HG03575 (cell line): Measurements from ENCODE around the gene JOSD2.

Experiments used
- ATAC-seq: cut with Tn5 transposase; IDR thresholded peaks from one replicate; pipeline ENCODE4 v1.9.1; 2021; ENCODE audit not compliant: unreplicated experiment, insufficient number of reproducible peaks, low FRiP score; ENCODE audit errors: extremely low read depth

JOSD2 gene, protein sequence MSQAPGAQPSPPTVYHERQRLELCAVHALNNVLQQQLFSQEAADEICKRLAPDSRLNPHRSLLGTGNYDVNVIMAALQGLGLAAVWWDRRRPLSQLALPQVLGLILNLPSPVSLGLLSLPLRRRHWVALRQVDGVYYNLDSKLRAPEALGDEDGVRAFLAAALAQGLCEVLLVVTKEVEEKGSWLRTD

DNA sequence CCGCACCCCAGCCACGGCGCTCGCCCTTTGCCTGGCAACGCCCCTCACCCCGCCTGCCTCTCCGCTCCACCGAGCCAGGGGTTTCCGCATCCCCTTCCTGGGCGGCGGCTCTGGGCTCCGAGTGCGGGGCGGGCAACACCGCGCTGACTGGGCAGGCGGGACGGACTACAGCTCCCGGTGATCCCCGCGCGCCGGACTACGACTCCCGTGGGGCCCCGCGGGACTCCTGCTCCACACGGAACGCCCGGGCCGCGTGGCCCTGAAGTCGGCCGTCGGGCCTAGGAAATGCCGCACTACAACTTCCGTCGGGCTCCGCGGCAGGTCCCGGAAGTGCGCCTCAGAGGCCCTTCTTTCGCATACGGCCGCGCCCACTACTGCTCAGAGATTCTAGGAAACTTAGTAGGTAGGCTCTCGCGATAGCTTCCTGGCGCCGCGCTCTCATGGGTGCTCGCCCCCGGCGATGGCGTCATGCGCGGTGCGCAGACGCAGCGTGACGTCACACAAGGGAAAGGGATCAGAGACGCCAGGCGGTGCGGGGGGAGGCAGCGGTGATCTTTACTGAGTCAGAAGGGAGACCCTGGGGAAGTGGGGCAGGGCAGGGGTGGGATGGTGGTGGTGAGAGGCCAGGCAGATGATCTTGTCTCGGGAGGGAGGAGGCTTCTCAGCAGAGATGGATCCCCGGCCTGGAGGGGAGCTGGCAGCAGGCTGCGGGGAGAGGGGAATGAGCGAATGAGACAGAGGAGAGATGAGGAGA, at the start of gene JOSD2:
Gene JOSD2, minus strand, starts transcription at position 123 of the 754 bp plus-strand sequence. CDS start 760 bp downstream, outside the sequence.
- ATAC-seq = no peak

DNA sequence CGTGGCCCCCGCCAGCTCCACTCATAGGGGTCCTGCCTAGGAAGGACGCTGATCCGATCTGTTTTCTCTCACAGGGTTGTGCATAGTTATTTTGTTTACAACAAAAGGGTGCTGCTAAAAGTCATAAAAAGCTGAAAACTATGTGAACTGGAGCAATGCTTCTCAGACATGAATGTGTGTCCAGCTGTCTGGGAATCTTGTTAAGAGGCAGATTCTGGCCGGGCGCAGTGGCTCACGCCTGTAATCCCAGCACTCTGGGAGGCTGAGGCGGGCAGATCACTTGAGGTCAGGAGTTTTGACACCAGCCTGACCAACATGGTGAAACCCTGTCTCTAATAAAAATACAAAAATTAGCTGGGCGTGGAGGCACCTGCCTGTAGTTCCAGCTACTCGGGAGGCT, 48.6 kb upstream of the JOSD2 start:
- no peak for ATAC-seq

DNA sequence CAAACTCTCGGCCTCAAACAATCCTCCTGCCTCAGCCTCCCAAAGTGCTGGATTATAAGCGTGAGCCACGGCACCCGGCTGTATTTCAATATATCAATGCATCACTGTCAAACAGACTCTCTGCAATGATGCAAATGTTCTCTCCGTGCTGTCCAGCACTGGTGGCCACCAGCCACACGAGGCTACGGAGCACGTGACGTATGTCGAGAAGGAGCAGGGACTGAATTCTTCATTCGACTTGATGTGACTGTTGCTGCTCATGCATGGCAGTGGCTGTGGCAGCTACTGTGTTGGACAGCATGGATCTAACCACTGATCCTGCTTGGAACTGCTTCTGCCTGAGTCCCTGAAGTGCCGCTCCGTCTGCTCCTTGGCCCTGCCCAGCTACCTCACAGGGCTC, 47.5 kb upstream of the JOSD2 start:
- ATAC-seq = no peak

DNA sequence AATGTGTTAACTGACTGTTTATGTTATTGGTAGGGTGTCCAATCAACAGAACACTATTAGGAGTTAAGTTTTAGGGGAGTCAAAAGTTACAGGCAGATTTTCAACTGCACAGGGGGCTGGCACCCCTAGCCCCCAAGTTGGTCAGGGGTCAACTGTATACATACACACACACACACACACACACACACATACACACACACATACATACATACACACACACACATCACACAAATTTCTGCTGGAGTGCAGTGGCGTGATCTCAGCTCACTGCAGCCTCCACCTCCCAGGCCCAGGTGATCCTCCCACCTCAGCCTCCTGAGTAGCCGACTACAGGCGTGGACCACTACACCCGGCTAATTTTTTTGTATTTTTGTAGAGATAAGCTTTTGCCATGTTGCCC, 47.0 kb upstream of the JOSD2 start:
- no peak for ATAC-seq

DNA sequence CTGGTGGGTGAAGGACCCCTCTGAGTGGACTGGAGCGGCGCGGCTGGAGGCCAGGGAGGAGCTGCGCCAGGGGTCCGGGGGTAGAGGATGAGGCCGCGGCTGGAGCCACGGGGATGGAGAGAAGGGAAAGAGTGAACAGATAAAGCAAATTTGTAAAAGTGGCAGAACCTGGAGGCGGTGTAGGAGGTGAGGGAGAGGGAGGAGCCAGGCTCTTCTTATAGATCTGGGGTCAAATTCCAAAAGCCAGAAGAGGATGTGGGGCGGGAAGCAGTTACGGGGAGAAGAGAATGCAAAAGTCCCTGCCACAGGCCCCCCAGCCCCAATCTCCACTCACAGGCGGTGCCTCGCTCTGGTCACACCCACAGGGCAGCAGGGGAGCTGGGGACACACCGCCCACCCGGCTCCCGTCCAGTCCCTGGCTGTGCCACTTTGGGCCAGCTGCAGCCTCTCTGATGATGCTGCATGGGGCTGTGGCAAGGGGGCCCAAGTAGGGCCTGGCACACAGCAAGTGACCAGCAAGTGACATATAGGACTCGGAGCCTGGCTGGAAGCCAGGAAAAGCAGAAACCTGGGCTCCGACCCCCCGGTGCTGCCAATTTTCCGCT, 46.1 kb upstream of the JOSD2 start:
- no peak for ATAC-seq

DNA sequence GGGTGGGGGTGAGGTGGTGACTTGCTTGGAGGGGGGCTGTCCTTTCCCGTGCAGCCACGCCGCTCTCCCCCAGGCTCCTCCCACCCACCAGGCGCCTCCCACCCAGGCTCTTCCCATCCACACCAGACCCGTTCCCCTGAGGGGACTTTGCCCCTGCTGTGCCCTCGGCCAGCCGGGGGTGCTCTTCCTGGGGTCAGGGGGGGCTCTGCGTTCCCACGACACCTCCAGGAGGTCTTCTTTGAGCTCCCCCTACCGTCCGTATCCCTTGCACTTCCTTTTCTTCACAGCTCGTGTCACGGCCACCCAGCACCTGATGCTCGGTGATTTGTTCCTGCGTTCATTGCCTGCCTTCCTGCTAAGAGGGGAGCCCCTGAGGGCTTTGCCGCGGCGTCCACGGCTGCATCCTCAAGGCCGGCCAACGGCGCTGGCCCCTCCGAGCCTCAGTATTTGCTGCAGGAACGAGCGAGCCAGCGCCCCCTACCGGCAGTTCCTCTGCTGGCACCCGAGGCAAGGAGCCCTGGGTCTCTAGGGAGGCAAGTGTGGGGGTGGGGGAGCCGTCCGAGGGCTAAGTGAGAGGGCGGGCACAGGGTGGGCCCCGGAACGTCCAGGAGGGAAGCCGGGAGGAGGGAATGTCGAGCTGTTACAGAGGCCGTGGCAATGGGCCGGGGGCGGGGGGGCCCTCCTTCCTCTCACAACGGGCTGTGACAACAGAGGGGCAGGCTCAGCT, 45.5 kb upstream of the JOSD2 start:
- no peak for ATAC-seq

DNA sequence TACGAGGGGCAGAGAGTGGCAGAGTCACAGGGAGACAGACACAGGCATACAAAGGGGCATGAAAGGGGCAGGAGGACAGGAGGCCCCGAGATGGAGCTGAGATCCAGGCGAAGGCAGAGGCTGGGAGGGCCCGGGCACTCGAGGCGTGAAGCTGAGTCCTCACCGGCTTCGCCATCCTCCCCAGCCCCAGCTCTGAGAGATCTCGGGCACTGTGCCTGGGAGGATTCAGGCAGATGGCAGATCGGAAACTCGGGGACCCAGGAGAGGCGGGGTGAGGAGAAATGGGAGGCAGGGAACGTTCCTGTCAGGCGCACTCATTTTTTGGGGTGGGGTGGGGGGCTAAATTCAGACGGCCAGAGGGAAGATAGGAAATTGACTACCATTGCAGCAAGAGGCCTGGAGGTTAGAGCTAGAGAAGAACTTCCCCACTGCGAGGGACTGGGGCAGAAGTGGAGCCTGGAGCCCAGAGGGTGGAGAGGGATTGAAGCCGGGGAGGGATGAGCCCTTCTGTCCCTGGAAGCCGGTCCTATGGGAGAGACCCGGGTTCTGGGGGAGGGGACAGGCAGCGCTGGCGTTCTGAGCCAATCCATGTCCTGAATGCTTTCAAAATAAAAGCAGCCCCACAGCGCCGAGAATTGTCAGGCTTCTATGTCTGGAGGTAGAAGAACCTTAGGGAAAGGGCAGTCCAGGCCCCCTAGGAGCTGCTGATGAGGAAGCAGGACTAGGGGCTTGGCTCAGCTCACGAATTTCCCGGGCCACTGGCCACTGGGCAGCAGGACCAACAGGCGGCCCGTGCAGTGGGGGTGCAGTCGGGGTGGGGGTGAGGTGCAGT, 44.7 kb upstream of the JOSD2 start:
- ATAC-seq = no peak

DNA sequence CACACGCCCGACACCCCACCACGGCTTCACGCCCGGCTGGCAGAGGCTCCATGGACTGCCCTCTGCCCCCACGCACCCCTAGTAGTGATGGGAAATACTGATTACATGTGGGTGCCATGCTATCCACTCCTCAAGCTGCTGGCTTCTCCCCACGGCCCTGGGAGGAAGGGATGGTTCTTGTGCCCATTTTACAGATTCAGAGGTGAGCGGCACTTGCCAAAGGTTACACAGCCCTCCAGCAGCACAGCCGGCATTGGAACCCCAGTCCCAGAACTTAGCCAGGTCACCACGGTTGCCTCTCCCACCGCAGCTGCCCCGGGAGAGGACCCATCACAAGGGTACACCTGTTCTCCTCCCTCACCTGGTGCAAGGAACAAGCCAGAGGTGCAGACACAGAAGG, 44.0 kb upstream of the JOSD2 start:
- ATAC-seq = no peak

DNA sequence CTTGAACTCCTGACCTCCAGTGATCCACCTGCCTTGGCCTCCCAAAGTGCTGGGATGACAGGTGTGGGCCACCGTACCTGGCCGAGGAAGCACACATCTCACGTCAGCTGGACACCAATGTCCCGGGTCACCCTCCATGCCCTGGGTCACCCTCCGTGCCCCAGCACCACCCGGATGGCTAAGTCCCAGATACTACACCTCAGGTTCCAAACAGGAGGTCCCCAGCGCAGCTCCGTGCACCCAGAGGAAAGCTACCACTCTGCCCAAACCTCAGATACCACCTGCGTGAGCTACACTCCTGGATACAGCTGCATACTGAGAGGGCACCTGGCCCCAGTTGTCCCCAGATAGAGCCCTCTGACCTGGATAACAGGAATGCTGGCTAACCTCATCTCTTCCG, 43.2 kb upstream of the JOSD2 start:
- no peak for ATAC-seq

DNA sequence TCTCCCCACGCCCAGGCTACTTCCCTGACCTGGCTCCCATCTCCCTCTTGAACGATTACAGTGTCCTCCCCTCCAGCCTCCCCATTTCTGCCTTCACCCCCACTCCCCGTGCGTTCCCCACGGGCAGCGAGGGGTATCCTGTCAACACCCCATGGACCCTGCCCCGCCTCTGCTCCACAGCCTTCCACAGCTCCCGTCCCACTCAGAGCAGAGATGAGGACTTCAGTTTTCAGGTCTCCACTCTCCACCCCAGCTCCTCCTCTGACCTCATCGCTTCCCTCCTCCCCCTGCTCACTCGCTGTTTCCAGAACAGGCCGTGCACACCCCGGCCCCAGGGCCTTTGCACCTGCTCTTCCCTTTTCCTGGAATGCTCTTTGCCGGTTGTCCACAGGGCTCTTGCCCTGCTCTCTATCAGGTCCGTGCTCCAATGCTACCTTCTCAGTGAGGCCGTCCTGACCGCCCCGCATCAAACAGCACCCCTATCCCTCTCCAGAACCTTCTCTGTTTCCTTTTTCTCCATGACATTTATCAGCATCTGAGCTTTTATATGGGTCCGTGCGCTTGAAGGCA, 42.2 kb upstream of the JOSD2 start:
- no peak for ATAC-seq

DNA sequence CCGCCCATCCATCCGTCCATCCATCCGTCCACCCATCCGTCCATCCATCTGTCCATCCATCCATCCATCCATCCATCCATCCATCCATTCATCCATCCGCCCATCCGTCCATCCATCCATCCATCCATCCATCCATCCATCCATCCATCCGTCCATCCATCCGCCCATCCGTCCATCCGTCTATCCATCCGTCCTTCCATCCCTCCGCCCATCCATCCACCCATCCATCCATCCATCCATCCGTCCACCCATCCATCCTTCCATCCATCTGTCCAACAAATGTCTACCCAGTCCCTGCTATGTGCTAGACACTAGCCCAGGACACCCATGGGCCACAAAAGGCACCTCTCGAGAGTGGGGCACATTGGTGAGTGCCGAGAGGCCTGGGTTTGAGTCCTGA, 41.5 kb upstream of the JOSD2 start:
- ATAC-seq = no peak

DNA sequence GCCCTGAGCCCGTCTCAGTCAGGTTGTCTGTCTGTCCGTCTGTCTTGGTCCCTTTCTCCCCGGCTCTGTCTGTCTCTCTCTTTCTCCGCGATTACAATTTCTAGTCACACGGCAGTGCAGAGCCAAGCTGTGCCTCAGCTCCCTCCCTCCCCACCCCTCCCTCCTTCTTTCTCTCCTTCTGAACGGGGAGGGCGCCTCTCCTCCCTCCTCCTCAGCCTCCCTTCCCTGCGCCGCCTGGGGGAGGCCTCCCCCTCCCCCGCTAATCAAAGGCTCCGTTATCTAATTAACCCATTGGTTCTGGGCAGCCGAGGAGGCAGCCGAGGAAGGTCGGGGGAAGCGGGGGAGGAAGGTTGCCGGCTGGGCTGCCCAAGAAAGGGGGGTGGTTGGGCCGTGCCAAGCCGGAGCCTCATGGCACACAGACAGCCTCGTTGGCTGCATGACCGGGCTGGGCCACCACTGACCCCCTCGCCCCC, 40.8 kb upstream of the JOSD2 start:
- ATAC-seq = no peak

DNA sequence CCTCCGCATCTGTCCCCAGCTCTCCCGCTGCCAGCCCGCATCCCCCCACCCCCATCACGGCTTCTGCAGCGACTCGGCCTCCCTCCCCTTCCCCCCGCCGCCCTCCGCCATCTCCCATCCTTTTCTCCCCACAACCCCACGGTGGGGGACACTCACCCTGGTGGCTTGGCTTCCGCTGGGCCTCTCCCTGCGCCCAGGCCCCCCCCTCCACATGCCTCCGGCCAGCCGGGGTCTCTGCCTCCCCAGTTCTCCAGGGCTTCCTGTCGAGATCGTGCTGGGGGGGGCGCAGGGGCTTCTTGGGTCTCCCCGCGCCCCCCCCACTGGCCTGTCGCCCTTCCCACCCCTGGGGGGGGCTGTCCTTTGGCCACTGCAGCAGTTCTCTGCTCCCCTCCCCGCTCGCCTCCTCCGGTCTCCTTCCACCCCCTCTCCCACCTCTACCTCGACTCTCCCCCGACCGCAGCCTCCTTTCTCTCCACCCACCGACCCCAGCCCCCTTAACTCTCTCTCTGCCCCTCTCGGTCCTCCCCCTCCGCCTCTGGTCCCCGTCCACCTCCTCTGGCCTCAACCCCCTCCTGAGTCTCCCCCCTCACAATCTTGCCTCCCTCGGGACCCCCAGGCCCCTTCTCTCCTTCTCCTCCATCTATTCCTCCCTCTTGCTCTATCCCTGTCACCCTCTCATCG, 40.2 kb upstream of the JOSD2 start:
- no peak for ATAC-seq

DNA sequence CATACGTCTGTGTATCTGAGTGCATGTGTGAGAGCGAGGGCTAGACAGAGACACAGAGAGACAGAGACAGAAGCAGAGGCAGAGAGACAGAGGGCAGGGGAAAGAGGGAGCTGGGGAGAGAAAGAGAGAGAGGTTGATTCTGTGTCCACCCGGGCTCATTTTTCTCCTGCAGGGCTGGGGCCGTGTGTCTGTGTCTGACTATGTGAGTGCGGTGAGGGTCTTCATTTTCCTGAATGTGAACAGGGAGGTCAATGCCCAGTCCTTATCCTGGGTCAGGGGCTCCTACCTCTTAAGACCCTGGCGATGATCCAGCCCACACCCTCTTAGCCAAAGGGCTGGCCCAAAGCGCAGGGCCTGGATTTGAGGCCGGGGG, 39.6 kb upstream of the JOSD2 start:
- ATAC-seq = no peak

DNA sequence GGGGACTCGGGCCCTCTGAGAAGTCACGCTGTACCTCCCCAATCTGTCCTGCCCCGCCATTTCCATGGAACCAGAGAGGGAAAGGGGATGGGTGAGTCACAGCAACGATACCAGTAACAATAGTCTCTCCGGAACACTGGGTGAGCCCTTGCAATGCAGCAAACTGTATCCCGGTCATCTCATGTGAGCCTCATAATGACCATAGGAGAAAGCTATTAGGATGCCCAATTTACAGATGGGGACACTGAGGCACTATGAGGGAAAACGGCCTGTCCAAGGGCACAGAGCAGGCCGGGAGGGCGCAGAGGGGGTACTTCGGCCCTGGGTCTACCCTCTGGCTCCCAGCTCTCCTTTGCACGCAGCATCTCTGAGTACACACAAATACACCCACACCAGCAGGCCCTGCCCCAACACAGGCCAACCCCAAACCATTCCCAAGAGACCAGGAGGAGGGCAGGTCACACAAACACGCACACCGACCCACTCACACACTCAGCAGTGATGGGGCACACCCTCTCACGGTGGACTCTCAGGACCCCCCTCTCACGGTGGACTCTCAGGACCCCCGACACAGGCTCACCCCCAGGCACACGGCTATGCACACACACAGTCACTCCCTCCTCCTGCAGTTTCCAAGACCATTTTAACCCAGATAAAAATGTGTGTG, 39.1 kb upstream of the JOSD2 start:
- ATAC-seq = no peak

DNA sequence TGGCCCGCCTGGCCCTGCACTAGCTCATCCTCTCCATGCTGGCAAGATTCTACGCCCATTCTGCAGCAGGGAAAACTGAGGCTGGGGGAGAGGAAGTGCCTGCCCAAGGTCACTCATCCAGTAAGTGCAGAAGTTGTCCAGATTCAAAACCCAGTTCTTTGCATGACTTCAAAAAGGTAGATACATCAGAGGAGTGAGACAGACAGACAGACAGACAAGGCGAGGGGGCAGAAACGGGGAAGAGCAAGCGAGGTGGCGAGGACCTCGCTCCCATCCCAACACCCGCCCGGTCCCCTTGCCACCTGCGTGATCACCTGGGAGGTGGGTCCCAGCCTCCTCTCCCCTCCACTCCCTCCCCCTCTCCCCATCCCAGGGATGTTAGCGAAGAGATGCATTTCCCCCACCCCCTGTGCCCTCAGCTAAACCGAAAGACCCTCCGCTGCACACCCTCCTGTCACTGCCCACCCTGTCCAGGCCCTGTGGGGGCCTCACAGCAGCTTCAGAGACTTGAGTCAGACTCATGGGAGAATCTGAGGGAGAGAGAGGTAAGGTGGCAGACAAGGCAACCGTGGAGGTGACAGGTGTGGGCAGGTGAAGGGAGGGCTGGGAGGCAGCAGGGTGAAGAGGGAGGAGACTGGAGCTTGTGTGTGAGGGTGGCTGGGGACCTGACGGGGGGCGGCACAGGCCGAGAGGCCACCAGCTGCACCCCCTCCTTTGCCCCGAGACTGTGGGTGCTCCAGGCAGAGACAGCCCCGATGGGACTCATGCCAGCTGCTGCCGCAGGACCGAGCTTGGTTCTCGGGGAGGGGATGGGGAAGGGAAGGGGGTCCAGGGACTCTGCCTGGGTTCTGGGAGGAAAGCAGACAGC, 38.3 kb upstream of the JOSD2 start:
- no peak for ATAC-seq
